Measurements from ENCODE around the gene SLC25A39. TPM values are rescaled to one million over a fixed set of nuclear protein-coding genes. Genes with fewer than 3 reads are reported as not detected.
"Not testable (repeated sequence)": the region's sequence is repeated elsewhere in the genome, so short reads cannot be mapped to it uniquely, and the experiment has no call there.

Gene SLC25A39
- total RNA-seq, 1 donor from 2014 or later = 22.5 TPM

DNA sequence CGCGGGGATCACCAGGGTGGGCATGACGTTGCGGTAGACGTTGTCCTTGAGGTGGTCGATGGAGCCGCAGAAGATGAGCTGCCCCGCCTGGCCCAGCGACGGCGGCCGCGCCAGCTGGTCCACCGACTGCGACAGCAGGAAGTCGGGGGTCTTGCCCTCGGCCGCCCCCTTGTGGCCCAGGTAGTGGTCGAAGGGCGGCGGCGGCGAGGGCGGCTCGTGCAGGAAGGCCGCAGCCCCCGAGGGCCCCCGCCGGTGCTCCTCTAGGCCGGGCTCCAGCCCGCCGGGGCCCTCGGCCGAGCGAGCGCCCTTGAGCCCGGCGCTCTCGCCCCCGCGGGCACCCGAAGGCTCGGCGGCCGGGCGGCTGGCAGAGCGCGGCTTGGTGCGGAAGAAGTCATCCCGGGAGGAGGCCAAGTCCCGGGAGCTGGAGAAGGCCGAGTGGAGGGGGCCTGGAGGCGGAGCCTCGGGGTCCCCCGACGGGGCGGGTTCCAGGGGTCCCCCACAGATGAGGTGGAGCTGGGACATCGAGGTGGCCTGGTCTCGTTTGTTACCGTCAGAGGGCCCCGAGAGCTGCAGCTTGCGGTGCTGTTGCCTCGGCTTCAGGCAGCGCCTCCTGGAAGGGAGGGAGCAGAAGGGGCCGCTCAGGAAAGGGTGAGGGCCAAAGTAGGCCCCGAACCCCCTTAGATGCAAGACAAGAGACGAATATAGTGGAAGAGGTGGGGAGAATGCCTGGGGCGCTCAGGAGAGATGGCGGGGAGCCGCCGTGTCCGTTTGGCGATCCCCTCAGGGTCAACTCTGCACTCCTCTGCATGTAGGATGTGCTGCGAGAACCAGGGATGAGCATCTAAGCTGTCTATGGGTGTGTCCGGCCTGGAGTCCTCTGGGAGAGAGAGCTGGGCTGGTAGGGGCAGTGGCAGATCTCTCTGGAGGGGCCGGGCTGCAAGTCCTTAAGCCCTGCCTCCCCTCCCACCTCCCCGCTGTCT lies 30.2 kb upstream of the SLC25A39 start:
- DNase-seq = no peak

DNA sequence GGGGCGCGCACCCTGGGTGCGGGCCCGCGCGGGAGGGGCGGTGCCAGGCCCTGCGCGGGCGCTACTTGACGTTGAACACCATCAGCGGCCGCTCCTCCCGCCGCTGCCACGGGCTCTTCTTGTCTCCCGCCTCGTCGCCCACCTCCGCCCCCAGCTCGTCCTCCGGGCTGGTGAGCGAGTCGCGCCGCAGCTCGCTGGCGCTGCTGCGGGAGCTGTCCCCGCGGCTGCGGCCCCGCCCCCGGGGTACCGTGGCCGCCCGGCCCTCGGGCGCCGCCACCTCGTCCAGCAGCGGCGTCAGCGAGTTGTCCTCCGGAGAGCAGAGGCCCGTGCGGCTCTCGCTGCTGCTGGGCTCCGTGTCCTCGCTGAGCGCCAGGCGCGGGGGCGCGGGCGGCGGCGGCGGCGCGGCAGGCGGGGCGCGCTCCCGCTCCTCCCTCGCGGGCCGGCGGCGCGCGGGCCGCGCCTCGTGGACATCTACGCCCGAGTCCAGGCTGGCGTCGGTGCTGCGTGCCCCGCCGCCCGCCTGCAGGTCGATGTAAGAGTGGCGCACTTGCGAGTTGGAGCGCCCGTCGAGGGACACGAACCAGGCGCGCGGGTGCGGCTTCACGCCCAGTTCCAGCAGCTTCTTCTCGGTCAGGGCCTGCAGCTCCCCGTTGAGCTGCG lies 29.2 kb upstream of the SLC25A39 start:
- DNase-seq = no peak

DNA sequence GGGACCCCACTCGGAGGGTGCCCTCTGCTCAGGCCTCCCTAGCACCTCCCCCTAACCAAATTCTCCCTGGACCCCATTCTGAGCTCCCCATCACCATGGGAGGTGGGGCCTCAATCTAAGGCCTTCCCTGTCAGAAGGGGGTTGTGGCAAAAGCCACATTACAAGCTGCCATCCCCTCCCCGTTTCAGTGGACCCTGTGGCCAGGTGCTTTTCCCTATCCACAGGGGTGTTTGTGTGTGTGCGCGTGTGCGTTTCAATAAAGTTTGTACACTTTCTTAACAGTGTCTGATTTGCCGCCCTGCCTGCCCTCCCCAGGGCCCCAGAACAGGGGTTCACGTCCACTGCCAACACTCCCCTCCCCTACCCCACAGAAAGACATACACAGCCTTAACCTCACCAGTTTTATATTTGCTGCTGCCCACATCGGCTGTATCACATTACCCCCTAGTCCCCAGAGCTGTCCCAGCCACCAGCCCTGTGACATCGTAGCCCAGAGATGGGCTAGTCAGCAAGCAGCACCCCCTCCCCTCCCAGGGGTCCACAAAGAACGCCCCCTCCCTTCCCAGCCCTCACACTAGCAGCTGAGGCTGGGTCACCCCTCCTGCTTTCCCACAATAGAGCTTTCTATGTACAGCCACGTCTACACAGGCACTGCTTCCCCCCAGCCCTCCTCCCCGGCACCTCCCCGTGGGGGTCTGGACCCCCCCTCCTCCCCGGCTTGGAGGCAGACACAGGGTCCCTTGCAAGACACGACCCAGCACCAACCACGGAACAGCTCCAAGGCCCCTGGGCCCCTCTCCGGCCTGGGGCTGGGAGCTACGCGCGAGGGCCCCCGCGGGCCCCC lies 28.4 kb upstream of the SLC25A39 start:
- no peak for DNase-seq

DNA sequence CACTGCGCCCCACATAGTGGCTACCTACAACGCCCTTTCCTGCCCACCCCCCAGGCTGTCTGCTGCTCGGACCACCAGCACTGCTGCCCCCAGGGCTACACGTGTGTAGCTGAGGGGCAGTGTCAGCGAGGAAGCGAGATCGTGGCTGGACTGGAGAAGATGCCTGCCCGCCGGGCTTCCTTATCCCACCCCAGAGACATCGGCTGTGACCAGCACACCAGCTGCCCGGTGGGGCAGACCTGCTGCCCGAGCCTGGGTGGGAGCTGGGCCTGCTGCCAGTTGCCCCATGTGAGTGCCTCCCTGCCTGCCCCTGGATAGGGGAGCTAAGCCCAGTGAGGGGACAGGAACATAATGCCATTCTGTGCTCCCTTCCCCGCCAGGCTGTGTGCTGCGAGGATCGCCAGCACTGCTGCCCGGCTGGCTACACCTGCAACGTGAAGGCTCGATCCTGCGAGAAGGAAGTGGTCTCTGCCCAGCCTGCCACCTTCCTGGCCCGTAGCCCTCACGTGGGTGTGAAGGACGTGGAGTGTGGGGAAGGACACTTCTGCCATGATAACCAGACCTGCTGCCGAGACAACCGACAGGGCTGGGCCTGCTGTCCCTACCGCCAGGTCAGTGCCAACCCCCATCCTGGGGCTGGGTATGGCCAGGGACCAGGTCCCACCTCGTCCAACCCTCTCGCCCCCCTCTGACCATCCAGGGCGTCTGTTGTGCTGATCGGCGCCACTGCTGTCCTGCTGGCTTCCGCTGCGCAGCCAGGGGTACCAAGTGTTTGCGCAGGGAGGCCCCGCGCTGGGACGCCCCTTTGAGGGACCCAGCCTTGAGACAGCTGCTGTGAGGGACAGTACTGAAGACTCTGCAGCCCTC lies 27.6 kb upstream of the SLC25A39 start:
- DNase-seq = no peak

GRCh38 chr17:44351464-44351863 lies 26.8 kb upstream of the SLC25A39 start:
- no peak for DNase-seq

DNA sequence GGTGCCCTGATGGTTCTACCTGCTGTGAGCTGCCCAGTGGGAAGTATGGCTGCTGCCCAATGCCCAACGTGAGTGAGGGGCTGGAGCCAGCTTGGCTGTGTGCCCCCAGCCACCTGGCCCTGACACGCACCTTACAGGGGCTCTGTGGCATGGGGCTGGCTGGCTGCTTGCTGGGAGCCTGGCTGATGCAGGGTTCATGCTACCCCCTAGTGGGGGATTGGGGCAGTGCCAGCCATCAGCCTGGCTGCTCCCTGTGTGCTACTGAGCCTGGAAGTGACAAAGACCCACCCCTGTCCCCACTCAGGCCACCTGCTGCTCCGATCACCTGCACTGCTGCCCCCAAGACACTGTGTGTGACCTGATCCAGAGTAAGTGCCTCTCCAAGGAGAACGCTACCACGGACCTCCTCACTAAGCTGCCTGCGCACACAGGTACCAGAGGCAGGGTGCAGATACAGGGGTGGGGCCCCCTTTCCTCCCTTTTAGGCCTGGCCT lies 26.2 kb upstream of the SLC25A39 start:
- DNase-seq = peak; percentile 47

DNA sequence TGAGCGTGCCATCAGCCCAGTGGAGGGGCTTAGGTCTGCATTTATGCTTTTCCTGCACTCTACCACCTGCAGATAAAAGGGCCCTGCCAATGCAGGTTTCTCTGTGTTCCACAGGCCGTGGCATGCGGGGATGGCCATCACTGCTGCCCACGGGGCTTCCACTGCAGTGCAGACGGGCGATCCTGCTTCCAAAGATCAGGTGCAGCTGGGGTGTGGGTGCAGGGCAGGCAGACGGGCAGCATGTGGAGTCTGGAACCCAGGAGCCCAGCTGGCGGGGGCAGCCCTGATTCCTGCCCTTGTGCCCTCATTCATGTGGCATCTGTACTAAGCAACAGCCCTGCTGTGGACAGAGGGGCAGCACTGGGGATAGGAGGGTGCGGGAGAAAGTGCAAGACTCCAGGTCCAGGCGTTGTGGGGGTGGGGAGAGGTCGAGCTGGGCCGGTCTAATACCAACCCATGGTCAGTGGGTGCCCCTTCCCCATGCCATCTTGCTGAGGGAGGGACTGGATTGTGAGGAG lies 25.0 kb upstream of the SLC25A39 start:
- DNase-seq = no peak

GRCh38 chr17:44348988-44349364 lies 24.4 kb upstream of the SLC25A39 start:
- DNase-seq = no peak

- DNase-seq = no peak
These were observed 23.8 kb upstream of the SLC25A39 start for GRCh38 chr17:44348234-44348987.

DNA sequence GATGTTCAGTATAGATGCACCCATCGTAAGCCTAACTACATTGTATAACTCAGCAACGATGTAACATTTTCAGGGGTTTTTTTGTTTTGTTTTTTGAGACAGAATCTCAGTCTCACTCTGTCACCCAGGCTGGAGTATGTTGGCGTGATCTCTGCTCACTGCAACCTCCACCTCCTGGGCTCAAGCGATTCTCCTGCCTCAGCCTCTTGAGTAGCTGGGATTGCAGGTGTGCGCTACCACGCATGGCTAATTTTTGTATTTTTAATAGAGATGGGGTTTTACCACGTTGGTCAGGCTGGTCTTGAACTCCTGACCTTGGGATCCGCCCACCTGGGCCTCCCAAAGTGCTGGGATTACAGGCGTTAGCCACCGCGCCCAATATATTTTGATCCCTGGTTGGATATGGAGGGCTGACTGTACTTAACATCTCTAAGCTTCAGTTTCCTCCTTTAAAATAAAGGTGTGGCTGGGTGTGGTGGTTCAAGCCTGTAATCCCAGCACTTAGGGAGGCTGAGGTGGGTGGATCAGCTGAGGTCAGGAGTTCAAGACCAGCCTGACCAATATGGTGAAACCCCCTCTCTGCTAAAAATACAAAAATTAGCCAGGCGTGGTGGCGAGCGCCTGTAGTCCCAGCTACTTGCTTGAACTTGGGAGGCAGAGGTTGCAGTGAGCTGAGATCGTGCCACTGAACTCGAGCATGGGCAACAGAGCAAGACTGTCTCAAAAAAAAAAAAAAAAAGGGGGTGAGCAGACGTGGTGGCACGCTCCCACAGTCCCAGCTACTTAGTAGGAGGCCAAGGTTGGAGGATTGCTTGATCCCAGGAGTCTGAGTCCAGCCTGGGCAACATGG lies 22.8 kb upstream of the SLC25A39 start:
- not testable (repeated sequence) for DNase-seq

DNA sequence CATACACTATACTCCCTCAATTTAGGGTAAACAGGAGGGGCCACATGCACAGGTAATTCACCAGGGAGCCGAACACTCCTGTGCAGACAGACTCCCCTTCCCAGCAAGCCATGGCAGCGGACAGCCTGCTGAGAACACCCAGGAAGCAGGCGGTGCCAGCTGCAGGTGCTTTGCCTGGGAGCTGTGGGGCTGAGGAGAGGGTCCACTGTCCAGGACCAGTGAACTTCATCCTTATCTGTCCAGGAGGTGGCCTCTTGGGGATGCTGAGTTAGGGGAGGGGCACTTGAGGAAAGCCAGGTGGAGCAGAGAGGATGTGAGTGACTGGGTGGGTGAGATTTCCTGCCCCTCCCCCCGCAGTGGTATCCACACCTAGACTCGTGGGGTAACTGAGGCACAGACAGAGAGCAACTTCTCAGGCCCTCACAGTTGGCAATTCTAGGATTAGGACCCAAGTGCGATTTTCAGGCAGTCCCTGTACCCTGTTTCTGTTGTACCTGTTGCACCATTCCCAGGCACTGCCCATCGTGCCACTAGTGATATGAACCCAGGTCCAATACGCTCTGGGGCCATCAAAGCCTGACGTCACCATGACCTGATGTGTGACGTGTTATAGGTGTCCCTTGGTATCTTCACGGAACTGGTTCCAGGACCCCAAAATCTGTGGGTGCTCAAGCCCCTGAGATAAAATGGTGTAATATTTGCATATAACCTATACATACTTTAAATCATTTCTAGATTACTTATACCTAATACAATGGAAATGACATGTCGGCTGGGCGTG lies 21.6 kb upstream of the SLC25A39 start:
- DNase-seq = no peak

GRCh38 chr17:44345454-44346026 lies 20.9 kb upstream of the SLC25A39 start:
- peak; percentile 62 for DNase-seq

- peak; percentile 98 for DNase-seq
These were observed 20.4 kb upstream of the SLC25A39 start, which contains the start of gene GRN for GRCh38 chr17:44344939-44345453. Gene GRN, plus strand, starts transcription at chr17:44345302. Its CDS starts 3,863 bp downstream, at chr17:44349165.

DNA sequence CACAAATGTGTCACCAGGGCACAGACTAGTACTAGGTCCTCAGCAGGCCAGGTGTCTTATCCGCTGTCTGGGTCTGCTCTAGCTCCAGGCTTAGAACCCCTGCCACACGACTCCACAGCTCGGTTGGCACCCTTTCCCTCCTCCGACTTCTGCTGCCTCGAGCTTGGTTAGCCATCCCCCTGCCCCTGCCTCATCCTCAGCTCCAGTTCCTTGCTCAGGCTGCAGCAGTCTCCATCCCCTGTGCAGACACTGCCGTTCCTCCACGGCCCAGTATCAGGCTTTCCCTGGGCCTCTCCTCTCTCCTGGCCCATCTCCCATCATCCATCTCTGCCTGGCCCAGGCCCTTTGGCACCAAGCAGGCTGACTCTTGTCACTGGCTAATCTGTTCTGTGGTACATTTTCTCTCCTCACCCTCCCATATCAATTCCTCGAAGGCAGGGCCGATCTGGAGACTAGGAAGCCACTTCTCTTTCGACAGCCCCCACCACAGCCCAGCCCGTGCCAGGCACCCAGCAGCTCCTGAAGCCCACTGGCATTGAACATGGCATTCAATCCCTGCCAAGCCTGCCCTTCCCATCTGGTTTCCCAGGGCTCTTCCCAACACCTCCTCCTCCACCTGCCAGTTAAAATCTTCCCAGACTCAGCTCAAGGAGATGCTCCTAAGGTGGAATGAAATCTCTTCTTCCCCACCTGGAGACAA lies 19.0 kb upstream of the SLC25A39 start:
- DNase-seq = no peak

DNA sequence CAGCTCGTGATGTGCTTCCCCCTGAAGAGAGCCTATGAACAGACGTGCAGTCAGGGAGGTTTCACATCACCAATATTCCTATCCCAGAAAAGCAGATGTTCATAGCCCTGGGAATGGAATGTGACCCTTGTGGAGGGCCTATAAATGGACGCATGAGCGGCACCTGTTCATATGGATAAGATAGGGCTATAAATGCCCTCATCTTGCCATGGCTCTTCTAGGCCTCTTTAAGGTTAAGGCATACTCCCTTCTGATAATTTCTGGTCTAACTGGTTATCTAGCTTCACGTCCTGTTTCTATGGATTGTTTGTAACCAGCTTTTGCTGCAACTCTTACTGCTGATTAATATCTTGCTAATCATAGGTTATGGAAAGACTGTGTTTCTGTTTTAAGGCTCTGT lies 15.9 kb upstream of the SLC25A39 start:
- DNase-seq = not testable (repeated sequence)

DNA sequence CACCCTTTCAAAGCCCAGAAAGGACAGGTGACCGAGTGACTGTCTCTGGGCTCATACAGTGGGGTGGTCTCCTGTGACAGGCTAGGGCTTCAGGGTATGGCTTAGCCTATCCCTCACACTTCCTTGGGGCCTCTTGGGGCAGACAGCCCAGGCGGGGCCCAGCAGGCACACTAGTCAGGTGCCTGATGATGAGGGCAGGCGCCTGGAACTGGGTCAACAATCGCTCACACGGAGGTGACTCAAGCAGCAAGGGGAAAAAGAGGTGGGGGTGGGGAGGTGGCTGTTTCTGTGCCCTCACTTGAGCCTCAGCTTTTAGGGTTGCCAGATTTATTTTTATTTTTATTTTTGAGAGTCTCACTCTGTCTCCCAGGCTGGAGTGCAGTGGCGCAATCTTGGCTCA lies 14.1 kb upstream of the SLC25A39 start:
- DNase-seq = no peak

DNA sequence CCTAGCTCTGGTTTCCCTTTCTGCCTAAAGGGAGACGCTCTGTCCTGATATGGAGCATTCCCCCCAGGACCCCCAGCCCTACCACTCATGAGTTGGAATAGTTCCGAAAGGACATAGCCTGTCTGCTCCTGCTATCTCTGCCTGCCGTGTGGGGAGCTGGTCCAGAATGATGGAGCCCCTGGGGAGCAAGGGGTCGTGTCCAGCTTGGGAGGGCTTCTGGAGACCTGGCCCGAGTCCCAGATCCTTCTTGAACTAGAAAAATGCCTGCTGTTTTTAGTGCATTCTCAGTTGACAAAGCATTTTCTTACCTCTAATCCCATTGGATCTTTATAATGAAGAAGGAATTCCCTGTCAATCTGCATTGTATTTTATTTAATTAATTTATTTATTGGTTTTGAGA lies 11.3 kb upstream of the SLC25A39 start:
- no peak for DNase-seq

Data from occipital lobe (tissue), 2 donors.